MCF 10A (cell line): ENCODE measurements around the gene CPHXL2. TPM values are rescaled to one million over a fixed set of nuclear protein-coding genes. Genes with fewer than 3 reads are reported as not detected.

Source experiments
- BruUV-seq: library from RNA; stranded (reverse); fragments of 400-500 nt; replicated peaks from 2 replicates; lab custom pipeline; 2021; lab: Mats Ljungman, UMichigan
- CTCF ChIA-PET: fragments of 300-600 bp; sonication (Branson Sonifier 250); formaldehyde crosslinking; extraction: SDS; loops from one replicate; lab custom pipeline; 2021; ENCODE audit warnings: antibody characterized with exemption, inconsistent platforms; lab: Yijun Ruan, JAX
- POLR2A ChIA-PET: fragments of 300-600, 350-650 bp; sonication (Branson Sonifier 250); formaldehyde crosslinking; extraction: SDS; loops from one replicate; lab custom pipeline; 2020; ENCODE audit warnings: antibody characterized with exemption, inconsistent platforms; lab: Yijun Ruan, JAX
- DNase-seq: peaks from one replicate; pipeline ENCODE4 v3.0.0-alpha.2; 2018; ENCODE audit not compliant: unreplicated experiment
- H3K27ac Mint-ChIP-seq: one replicate; pipeline ENCODE4 v1.8.0; 2022; ENCODE audit warnings: mild to moderate bottlenecking, low read depth, mixed read lengths; ENCODE audit not compliant: unreplicated experiment
- H3K27me3 Mint-ChIP-seq: one replicate; pipeline ENCODE4 v1.8.0; 2022; ENCODE audit warnings: mixed read lengths; ENCODE audit not compliant: insufficient read depth, unreplicated experiment
- H3K36me3 Mint-ChIP-seq: one replicate; pipeline ENCODE4 v1.8.0; 2022; ENCODE audit warnings: mild to moderate bottlenecking, moderate library complexity, mixed read lengths; ENCODE audit not compliant: insufficient read depth, unreplicated experiment
- H3K4me1 Mint-ChIP-seq: one replicate; pipeline ENCODE4 v1.8.0; 2022; ENCODE audit warnings: mixed read lengths; ENCODE audit not compliant: insufficient read depth, unreplicated experiment
- H3K4me3 Mint-ChIP-seq: one replicate; pipeline ENCODE4 v1.8.0; 2022; ENCODE audit warnings: mild to moderate bottlenecking, moderate library complexity, mixed read lengths; ENCODE audit not compliant: unreplicated experiment
- H3K9me3 Mint-ChIP-seq: one replicate; pipeline ENCODE4 v1.8.0; 2022; ENCODE audit warnings: mixed read lengths; ENCODE audit not compliant: unreplicated experiment
- CTCF ChIP-seq: fragments of 200-600 bp; IDR thresholded peaks from one replicate; pipeline ENCODE4 v1.8.0; 2022; ENCODE audit warnings: antibody characterized with exemption, mild to moderate bottlenecking; ENCODE audit not compliant: unreplicated experiment
- intact Hi-C: fragments of 100-400 bp; cut with micrococcal nuclease; formaldehyde crosslinking; loops from 2 replicates; pipeline ENCODE4 v1.14.1; 2022
- total RNA-seq: library from RNA; stranded (reverse); gene quantifications from 2 replicates; pipeline ENCODE4 v1.2.3, GENCODE V29; 2022

Gene CPHXL2
- total RNA-seq, 1 experiment from 2014 or later, result not detected

DNA sequence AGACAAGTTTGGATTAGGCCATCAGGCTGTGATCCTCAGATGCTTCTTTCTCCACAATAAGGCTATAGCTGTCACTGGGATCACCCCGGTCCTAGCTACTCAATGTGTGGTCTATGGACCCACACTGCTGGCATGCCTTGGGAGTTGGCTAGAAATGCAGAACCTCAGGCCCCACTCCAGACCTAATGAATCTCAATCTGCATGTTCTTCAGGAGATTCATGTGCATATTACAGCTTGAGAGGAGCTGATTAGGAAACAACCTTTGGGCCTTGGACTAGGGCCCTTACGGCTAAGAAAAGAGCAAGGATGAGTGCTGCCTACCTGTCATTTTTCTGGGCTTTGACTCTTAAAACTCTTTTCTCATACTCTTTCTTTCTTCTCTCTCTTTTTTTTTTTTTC is 61.2 kb downstream of the CPHXL2 start:
- Mint-ChIP-seq H3K4me3 (no peak overlapping the region), H3K4me1 (peaks cover 1% of the 10 kb centered on the region), H3K9me3 (no peaks in the 10 kb centered on the region), H3K36me3 (peaks cover 79% of the 10 kb centered on the region), H3K27ac (no peak overlapping the region), H3K27me3 (no peaks in the 10 kb centered on the region)
- TF ChIP-seq CTCF, result no peak
- intact Hi-C loops, result no loop called here
- CTCF ChIA-PET, result interaction anchor here (0.6 to 1.1 kb wide), 6 partner anchors 15 to 138 kb away, joined by 3 to 4 read pairs (median 3); no protein-coding TSS in a partner anchor
- DNase-seq, result no peak
- POLR2A ChIA-PET, result interaction anchor here (0.8 kb wide), 1 partner anchor 558 kb away, joined by 3 read pairs; no protein-coding TSS in a partner anchor
- no TSS peak for BruUV-seq

- H3K4me1 Mint-ChIP-seq, result no peaks in the 10 kb centered on the region
- no TSS peak for BruUV-seq
- H3K27me3 Mint-ChIP-seq, result no peaks in the 10 kb centered on the region
- H3K4me3 Mint-ChIP-seq, result no peak overlapping the region
- no peaks in the 10 kb centered on the region for H3K9me3 Mint-ChIP-seq
- no peak for DNase-seq
- ChIA-PET POLR2A (interaction anchor here (1.0 kb wide), 1 partner anchor 9 kb away, joined by 3 read pairs; the partner anchor contains the start of gene ADAT1), CTCF (no interaction called here)
- TF ChIP-seq CTCF, result no peak
- intact Hi-C loops, result no loop called here
- peaks cover 76% of the 10 kb centered on the region for H3K36me3 Mint-ChIP-seq
- no peak overlapping the region for H3K27ac Mint-ChIP-seq
These were observed 62.5 kb downstream of the CPHXL2 start for GRCh38 chr16:75614066-75614897.

Other genes with a start within 250 kb of the CPHXL2 start
- 41.3 and 44.7 TPM in 2 replicates for gene CFDP1, start 243.5 kb downstream of the CPHXL2 start, total RNA-seq
- 20.1 and 21.8 TPM in 2 replicates for gene TMEM170A, start 212.3 kb downstream of the CPHXL2 start, total RNA-seq
- gene CHST6, start 181.6 kb downstream of the CPHXL2 start, total RNA-seq, result 0.16 and 0.42 TPM in 2 replicates
- gene CHST5, start 140.9 kb downstream of the CPHXL2 start, total RNA-seq, result not detected in 2 replicates
- 18.6 and 21.1 TPM in 2 replicates for gene TMEM231, start 120.8 kb downstream of the CPHXL2 start, total RNA-seq
- 61.5 and 70.5 TPM in 2 replicates for gene GABARAPL2, start 110.6 kb downstream of the CPHXL2 start, total RNA-seq
- gene ADAT1, start 53.7 kb downstream of the CPHXL2 start, total RNA-seq, result 48.7 and 60.2 TPM in 2 replicates
- 213 and 219 TPM in 2 replicates for gene KARS1, start 29.3 kb downstream of the CPHXL2 start, total RNA-seq
- gene TERF2IP, start 29.2 kb downstream of the CPHXL2 start, total RNA-seq, result 73.9 and 80.0 TPM in 2 replicates
- not detected in 2 replicates for gene DUXB, start 24.5 kb upstream of the CPHXL2 start, total RNA-seq
- not detected in 2 replicates for gene CPHXL, start 49.5 kb upstream of the CPHXL2 start, total RNA-seq